PC-3 (cell line): Measurements from ENCODE around the gene PRUNE2. TPM values are rescaled to one million over a fixed set of nuclear protein-coding genes. Genes with fewer than 3 reads are reported as not detected.
"Not testable (repeated sequence)": the region's sequence is repeated elsewhere in the genome, so short reads cannot be mapped to it uniquely, and the experiment has no call there.

ENCODE experiments used
- ATAC-seq: fragments of 200-7000 bp; cut with Tn5 transposase; 2 replicates; pipeline ENCODE4 v1.9.1; 2020; ENCODE audit warnings: mild to moderate bottlenecking, moderate library complexity
- BruUV-seq: library from RNA; stranded (reverse); fragments of 400-500 nt; replicated peaks from 2 replicates; lab custom pipeline; 2021; lab: Mats Ljungman, UMichigan
- CTCF ChIA-PET: fragments of 300-600 bp; sonication (Branson Sonifier 250); formaldehyde crosslinking; loops from one replicate; lab custom pipeline; 2022; ENCODE audit warnings: antibody characterized with exemption; lab: Charles Lee
- POLR2A ChIA-PET: fragments of 300-600 bp; sonication (Branson Sonifier 250); formaldehyde crosslinking; loops from one replicate; lab custom pipeline; 2022; ENCODE audit warnings: antibody characterized with exemption; ENCODE audit not compliant: unreplicated experiment; lab: Charles Lee
- DNase-seq: peaks from one replicate; pipeline ENCODE4 v3.0.0-alpha.2; 2015
- H2AFZ ChIP-seq: fragments of 300-600 bp; sonication (generic); 2 replicates; pipeline ENCODE4 v1.6.0; 2016; ENCODE audit warnings: antibody characterized with exemption, low read length
- H3F3A ChIP-seq: fragments of 300-600 bp; sonication (generic); one replicate; pipeline ENCODE4 v1.6.0; 2017; ENCODE audit warnings: antibody characterized with exemption, low read length, control low read depth, mild to moderate bottlenecking; ENCODE audit not compliant: unreplicated experiment
- H3K27ac ChIP-seq: fragments of 300-600 bp; sonication (generic); 2 replicates; pipeline ENCODE4 v1.5.1; 2016; ENCODE audit warnings: mild to moderate bottlenecking, low read length
- H3K27me3 ChIP-seq: fragments of 300-600 bp; sonication (generic); 2 replicates; pipeline ENCODE4 v1.6.1; 2016; ENCODE audit warnings: low read length, mixed read lengths
- H3K36me3 ChIP-seq: fragments of 300-600 bp; sonication (generic); 2 replicates; pipeline ENCODE4 v1.6.1; 2016; ENCODE audit warnings: low read depth, mixed run types, low read length, mixed read lengths
- H3K4me1 ChIP-seq: fragments of 300-600 bp; sonication (generic); 2 replicates; pipeline ENCODE4 v1.5.1; 2016; ENCODE audit warnings: low read length; ENCODE audit not compliant: insufficient read depth
- H3K4me2 ChIP-seq: fragments of 300-600 bp; sonication (generic); 2 replicates; pipeline ENCODE4 v1.6.0; 2016; ENCODE audit warnings: low read length
- H3K4me3 ChIP-seq: fragments of 300-600 bp; sonication (generic); 2 replicates; pipeline ENCODE4 v1.5.1; 2016; ENCODE audit warnings: mild to moderate bottlenecking, low read length, mixed read lengths
- H3K79me2 ChIP-seq: fragments of 300-600 bp; sonication (generic); 2 replicates; pipeline ENCODE4 v1.6.1; 2017; ENCODE audit warnings: low read length, mixed read lengths
- H3K9ac ChIP-seq: fragments of 300-600 bp; sonication (generic); 2 replicates; pipeline ENCODE4 v1.6.0; 2016; ENCODE audit warnings: mild to moderate bottlenecking, low read length
- H3K9me2 ChIP-seq: fragments of 300-600 bp; sonication (generic); replicated peaks from 2 replicates; pipeline ENCODE4 v1.6.1; 2016; ENCODE audit warnings: mixed run types, low read length, mixed read lengths
- H3K9me3 ChIP-seq: fragments of 300-600 bp; sonication (generic); 2 replicates; pipeline ENCODE4 v1.6.1; 2016; ENCODE audit warnings: low read length, mixed read lengths
- H4K20me1 ChIP-seq: fragments of 300-600 bp; sonication (generic); 2 replicates; pipeline ENCODE4 v1.6.1; 2016; ENCODE audit warnings: low read length, mixed read lengths
- EZH2 ChIP-seq: fragments of 300-600 bp; sonication (generic); IDR thresholded peaks from one replicate; pipeline ENCODE4 v1.6.1; 2017; ENCODE audit warnings: antibody characterized with exemption, mild to moderate bottlenecking, low read length; ENCODE audit not compliant: unreplicated experiment
- EZH2phosphoT487 ChIP-seq: fragments of 300-600 bp; sonication (generic); IDR thresholded peaks from 2 replicates; pipeline ENCODE4 v1.6.1; 2018; ENCODE audit warnings: mild to moderate bottlenecking, antibody characterized with exemption, low read length, borderline replicate concordance
- intact Hi-C: fragments of 100-400 bp; cut with micrococcal nuclease; formaldehyde crosslinking; loops from 2 replicates; pipeline ENCODE4 v1.9.0; 2023
- total RNA-seq: library from RNA; depleted of rRNA; stranded (reverse); fragments of >200 nt; gene quantifications from 2 replicates; pipeline ENCODE4 v1.2.3, GENCODE V29; 2014
- TF ChIP-seq, protein P1 (sequence below): fragments of 300-600 bp; sonication (generic); conservative IDR thresholded peaks from 2 replicates; pipeline ENCODE4 v1.5.1; 2017; ENCODE audit warnings: antibody characterized with exemption, low read depth, mild to moderate bottlenecking, low read length

The PRUNE2 gene
- total RNA-seq, 1 experiment from 2014 or later = not detected

DNA sequence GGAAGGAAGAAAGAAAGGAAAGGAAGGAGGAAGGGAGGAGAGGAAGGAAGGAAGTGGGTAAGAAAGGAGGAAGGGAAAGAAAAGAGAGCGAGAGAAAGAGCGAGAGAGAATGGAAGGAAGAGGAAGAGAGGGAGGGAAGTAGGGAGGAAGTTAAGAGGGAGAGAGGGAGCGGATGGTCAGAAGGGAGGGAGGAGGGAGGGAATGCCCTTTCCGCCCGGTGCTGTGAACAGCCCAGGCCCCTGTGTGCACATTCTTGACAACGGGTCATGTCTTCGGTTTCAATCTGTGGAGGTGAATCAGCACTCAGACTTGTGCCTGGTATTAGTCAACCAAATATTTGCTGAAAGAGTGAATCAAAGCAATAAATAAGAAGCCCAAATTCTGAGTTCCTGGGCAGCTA lies 39.2 kb downstream of the PRUNE2 start:
- DNase-seq (peak; percentile 91), ATAC-seq (peak; percentile 99)
- BruUV-seq = no TSS peak
- H4K20me1 ChIP-seq = no peaks in the 10 kb centered on the region
- H3K36me3 ChIP-seq = no peaks in the 10 kb centered on the region
- POLR2A ChIA-PET = no interaction called here
- H3K27ac ChIP-seq = peak overlapping the region; percentile 62
- no peak overlapping the region for H3K9ac ChIP-seq
- no peaks in the 10 kb centered on the region for H3K79me2 ChIP-seq
- H3K9me3 ChIP-seq = no peaks in the 10 kb centered on the region
- no peaks in the 10 kb centered on the region for H3K27me3 ChIP-seq
- CTCF ChIA-PET = interaction anchor here (0.5 kb wide), 1 partner anchor 953 kb away, joined by 19 read pairs; no protein-coding TSS in a partner anchor
- H3F3A ChIP-seq = no peaks in the 10 kb centered on the region
- no peak; the same call in 1 of the 2 replicates for TF ChIP-seq EZH2phosphoT487
- TF ChIP-seq EZH2 = no peak
- TF ChIP-seq, protein P1, sequence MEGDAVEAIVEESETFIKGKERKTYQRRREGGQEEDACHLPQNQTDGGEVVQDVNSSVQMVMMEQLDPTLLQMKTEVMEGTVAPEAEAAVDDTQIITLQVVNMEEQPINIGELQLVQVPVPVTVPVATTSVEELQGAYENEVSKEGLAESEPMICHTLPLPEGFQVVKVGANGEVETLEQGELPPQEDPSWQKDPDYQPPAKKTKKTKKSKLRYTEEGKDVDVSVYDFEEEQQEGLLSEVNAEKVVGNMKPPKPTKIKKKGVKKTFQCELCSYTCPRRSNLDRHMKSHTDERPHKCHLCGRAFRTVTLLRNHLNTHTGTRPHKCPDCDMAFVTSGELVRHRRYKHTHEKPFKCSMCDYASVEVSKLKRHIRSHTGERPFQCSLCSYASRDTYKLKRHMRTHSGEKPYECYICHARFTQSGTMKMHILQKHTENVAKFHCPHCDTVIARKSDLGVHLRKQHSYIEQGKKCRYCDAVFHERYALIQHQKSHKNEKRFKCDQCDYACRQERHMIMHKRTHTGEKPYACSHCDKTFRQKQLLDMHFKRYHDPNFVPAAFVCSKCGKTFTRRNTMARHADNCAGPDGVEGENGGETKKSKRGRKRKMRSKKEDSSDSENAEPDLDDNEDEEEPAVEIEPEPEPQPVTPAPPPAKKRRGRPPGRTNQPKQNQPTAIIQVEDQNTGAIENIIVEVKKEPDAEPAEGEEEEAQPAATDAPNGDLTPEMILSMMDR = no peak
- no peaks in the 10 kb centered on the region for H3K9me2 ChIP-seq
- H3K4me1 ChIP-seq = peaks cover 17% of the 10 kb centered on the region
- peak overlapping the region; percentile 79 for H2AFZ ChIP-seq
- H3K4me3 ChIP-seq = peak overlapping the region; percentile 50; the same call in 1 of the 2 replicates
- intact Hi-C loops = loop anchor here (1.0 kb wide), 1 partner anchor 48 kb away; no protein-coding TSS in a partner anchor
- peak overlapping the region; percentile 80 for H3K4me2 ChIP-seq

DNA sequence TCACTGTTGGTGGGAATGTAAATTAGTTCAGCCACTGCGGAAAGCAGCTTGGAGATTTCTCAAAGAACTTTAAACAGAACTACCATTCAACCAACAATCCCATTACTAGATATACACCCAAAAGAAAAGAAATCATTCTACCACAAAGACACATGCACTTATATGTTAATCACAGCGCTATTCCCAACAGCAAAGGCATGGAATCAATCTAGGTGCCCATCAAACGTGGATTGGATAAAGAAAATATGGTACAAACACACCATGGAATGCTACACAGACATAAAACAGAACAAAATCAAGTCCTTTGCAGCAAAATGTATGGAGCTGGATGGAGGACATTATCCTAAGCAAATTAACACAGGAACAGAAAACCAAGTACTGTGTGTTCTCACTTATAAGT lies 42.1 kb downstream of the PRUNE2 start:
- H3K9ac ChIP-seq = no peak overlapping the region
- no peaks in the 10 kb centered on the region for H3K36me3 ChIP-seq
- H3F3A ChIP-seq = no peaks in the 10 kb centered on the region
- intact Hi-C loops = no loop called here
- BruUV-seq = no TSS peak
- no peaks in the 10 kb centered on the region for H3K9me3 ChIP-seq
- DNase-seq (no peak), ATAC-seq (no peak)
- no peaks in the 10 kb centered on the region for H4K20me1 ChIP-seq
- POLR2A ChIA-PET = no interaction called here
- no peak for TF ChIP-seq EZH2
- TF ChIP-seq EZH2phosphoT487 = no peak
- TF ChIP-seq, protein P1 = no peak
- no peaks in the 10 kb centered on the region for H3K9me2 ChIP-seq
- H3K27ac ChIP-seq = no peak overlapping the region
- no peaks in the 10 kb centered on the region for H3K79me2 ChIP-seq
- peaks cover 29% of the 10 kb centered on the region for H3K4me1 ChIP-seq
- H3K4me2 ChIP-seq = no peak overlapping the region
- no peak overlapping the region for H3K4me3 ChIP-seq
- H2AFZ ChIP-seq = no peak overlapping the region
- no peaks in the 10 kb centered on the region for H3K27me3 ChIP-seq
- CTCF ChIA-PET = no interaction called here

DNA sequence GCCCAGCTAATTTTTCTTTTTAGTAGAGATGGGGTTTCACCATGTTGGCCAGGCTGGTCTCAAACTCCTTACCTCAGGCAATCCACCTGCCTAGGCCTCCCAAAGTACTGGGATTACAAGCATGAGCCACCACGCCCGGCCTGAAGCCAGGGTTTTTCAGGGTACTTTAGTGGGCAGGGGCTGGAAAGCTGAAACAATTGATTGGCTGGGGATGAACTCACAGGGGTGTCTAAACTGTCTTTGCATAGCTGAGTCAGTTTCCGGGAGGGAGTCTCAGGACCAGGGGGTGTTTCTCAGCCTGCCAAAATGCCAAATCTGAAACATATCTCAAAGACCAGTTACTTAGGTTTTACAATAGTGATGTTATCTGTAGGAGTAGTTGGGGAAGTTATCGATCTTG lies 46.1 kb downstream of the PRUNE2 start:
- Histone ChIP-seq H3K9me3 (no peaks in the 10 kb centered on the region), H3F3A (no peaks in the 10 kb centered on the region), H3K4me3 (no peak overlapping the region), H3K36me3 (no peaks in the 10 kb centered on the region), H3K27ac (peak overlapping the region; percentile 37), H3K9ac (no peak overlapping the region), H4K20me1 (no peaks in the 10 kb centered on the region), H3K79me2 (no peaks in the 10 kb centered on the region), H3K4me2 (peak overlapping the region; percentile 24), H3K4me1 (peaks cover 12% of the 10 kb centered on the region; the same call in 1 of the 2 replicates), H3K27me3 (no peaks in the 10 kb centered on the region), H2AFZ (0 out of 2 replicates have a peak overlapping the region, but pooled peaks have one; percentile 12), H3K9me2 (no peaks in the 10 kb centered on the region)
- ChIA-PET CTCF (no interaction called here), POLR2A (no interaction called here)
- DNase-seq (peak; percentile 63), ATAC-seq (peak; percentile 60; the same call in 1 of the 2 replicates)
- TF ChIP-seq EZH2phosphoT487 (no peak), EZH2 (no peak)
- TF ChIP-seq, protein P1 = no peak
- no TSS peak for BruUV-seq
- intact Hi-C loops = no loop called here

DNA sequence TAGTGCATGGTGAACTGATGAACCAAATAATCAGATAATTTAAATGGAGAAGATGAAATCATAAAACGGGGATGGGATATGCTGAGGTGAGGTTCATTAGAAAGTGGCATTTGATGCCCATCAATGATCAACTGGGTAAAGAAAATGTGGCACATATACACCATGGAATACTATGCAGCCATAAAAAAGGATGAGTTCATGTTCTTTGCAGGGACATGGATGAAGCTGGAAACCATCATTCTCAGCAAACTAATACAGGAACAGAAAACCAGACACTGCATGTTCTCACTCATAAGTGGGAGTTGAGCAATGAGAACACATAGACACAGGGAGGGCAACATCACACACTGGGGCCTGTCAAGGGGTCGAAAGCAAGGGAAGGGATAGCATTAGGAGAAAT lies 47.7 kb downstream of the PRUNE2 start:
- H3K79me2 ChIP-seq, DNase-seq, H3F3A ChIP-seq, H2AFZ ChIP-seq, POLR2A ChIA-PET, H3K9me3 ChIP-seq, intact Hi-C loops, H4K20me1 ChIP-seq, H3K4me3 ChIP-seq, H3K9ac ChIP-seq, H3K4me2 ChIP-seq, H3K36me3 ChIP-seq, BruUV-seq, H3K9me2 ChIP-seq, H3K27ac ChIP-seq, ATAC-seq, H3K27me3 ChIP-seq, CTCF ChIA-PET: not testable (repeated sequence)
- peaks cover 12% of the 10 kb centered on the region; the same call in 1 of the 2 replicates for H3K4me1 ChIP-seq
